ENCODE results near the gene ASL.
"Not testable (repeated sequence)": the region's sequence is repeated elsewhere in the genome, so short reads cannot be mapped to it uniquely, and the experiment has no call there.

ASL gene

DNA sequence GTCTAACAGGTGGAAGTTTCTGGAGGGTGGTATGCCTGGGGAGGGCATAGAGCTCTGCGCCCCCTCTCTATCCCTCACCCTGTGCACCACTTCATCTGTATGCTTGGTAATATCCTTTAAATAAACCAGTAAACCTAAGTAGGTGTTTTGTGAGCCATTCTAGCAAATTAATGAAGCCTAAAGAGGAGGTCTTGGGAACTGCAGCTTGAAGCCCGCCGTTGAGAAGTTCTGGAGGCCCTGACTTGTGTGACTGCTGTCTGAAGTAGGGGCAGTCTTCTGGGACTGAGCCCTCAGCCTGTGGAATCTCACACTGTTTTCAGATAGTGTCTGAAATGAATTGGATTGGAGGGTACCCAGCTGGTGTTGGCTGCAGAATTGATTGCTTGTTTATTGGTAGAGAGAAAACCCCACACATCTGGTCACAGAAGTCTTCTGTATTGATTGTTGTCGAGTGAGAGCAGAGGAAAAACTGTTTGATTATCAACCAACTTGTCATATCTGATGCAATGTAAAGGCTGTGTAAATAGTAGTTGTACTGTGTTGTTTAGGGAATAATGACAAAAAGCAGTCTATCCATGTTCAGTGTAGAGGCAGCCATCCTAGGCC lies 43.7 kb downstream of the ASL start:
- no peak for DNase-seq (ENCODE audit: low read depth, low spot score)

DNA sequence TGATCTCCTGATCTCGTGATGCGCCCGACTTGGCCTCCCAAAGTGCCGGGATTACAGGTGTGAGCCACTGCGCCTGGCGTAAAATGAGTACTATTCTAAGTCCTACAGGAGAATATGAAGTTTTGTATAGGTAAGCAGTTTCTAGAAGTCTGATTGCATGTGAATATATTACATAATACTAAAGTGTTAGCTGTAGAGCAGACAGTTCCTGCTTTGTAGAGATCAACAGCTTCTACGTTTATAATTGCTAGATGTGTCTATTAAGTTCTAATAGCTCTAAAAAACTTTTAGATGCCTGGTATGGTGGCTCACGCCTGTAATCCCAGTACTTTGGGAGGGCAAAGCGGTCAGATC lies 47.5 kb downstream of the ASL start:
- no peak for DNase-seq (ENCODE audit: low read depth, low spot score)

GRCh38 chr7:66124569-66124861 lies 48.9 kb downstream of the ASL start:
- DNase-seq (ENCODE audit: low read depth, low spot score): not testable (repeated sequence)

- no peak for DNase-seq (ENCODE audit: low read depth, low spot score)
Observed at GRCh38 chr7:66125052-66125694, 49.6 kb downstream of the ASL start.

DNA sequence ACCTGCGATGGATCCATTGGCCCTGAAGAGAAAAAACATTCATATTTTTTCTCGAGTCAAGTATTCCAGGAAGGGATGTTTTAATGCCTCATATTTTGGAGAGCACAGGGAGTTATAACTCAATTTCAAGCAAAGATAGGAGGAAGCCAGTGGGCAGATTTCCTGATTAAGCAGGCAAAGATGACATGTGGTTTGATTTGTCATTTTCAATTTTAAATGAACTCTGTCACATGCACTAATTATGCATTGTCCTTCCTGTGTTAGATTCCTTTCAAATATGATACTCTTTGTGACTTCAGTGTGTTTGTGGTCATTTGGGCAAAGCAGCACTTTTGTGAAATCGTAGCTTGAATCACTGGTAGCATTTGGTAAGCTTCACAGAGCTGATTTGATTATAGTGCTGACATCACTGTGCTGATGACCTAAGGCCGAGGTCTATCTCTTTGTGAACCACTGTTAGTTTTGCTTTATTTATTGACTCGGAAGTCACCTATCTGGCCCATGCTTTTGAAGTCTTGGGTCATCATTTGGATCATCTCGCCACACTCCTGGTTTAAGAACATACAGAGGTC lies 50.2 kb downstream of the ASL start:
- not testable (repeated sequence) for DNase-seq (ENCODE audit: low read depth, low spot score)

GRCh38 chr7:66127172-66127571 lies 51.6 kb downstream of the ASL start:
- DNase-seq (ENCODE audit: low read depth, low spot score): not testable (repeated sequence)

DNA sequence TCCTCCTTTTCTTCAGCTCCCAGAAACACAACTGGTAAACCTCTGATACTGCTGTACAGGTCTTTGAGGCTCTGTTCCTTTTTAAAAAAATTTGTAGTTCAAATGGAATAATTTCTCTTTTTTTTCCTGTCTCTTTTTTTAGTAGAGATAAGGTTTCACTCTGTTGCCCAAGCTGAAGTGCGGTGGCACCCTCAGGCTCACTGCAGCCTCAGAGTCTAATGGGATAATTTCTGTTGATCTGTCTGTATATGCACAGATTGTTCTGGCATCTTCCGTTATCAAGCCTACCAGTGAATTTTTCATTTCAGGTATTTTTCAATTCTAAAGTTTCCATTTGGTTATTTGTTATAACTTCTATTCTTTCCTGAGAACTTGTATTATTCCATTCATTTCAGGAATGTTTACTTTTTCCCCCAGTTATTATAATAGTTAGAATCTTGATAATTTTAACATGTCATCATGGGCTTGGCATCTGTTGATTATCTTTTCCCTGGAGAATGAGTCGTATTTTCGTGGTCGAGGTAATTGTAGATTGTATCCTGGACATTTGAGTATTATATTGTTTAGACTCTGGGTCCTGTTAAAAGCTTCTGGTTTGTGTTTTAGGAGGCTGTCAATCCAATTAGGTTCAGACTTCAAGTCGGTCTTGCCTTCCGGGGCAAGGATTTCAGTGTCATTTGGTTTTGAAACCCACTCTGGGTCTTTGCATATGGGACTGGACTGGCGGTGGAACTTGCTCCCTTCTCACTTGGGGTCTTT lies 63.6 kb downstream of the ASL start:
- no peak for DNase-seq (ENCODE audit: low read depth, low spot score)

- DNase-seq (ENCODE audit: low read depth, low spot score): no peak
Observed at GRCh38 chr7:66140924-66141323, 65.3 kb downstream of the ASL start.

DNA sequence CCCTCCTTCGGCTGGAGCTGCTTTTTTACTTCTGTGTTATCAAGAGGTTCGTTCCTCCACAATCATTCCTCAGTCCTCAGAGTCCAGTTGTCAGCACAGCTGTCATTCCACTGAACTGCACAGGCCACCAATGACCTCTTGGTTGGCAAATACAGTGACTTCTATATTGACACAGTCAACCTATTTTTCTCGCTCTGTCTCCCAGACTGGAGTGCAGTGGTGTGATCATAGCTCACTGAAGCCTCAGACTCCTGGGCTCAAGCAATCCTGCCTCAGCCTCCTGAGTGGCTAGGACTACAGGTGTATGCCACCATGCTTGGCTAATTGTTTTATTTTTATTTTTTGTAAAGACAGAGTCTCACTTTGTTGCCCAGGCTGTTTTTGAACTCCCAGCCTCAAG lies 66.7 kb downstream of the ASL start:
- no peak for DNase-seq (ENCODE audit: low read depth, low spot score)

DNA sequence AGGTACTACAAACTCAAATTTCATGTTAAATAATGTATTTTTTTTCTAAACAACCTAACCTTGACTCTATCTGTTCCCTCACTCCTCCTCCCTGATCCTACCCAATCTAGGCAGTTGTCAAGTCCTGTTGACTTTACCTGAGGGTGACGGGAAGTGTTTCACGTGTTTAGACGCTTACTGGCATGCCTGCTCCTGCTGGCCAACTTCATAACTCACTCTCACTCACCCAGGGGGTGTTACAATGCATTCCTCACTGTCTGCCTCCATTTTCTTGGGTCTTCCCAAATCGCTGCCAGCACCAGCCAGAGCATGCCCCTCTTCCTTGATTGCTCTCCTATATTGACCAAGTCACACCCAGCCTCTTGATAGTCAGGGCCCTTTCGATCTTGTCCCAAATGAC lies 67.4 kb downstream of the ASL start:
- DNase-seq (ENCODE audit: low read depth, low spot score): no peak
